ENCODE results near the gene USP43. TPM values are rescaled to one million over a fixed set of nuclear protein-coding genes. Genes with fewer than 3 reads are reported as not detected.

USP43 gene
- total RNA-seq, 1 donor from 2014 or later: 0.09 TPM

DNA sequence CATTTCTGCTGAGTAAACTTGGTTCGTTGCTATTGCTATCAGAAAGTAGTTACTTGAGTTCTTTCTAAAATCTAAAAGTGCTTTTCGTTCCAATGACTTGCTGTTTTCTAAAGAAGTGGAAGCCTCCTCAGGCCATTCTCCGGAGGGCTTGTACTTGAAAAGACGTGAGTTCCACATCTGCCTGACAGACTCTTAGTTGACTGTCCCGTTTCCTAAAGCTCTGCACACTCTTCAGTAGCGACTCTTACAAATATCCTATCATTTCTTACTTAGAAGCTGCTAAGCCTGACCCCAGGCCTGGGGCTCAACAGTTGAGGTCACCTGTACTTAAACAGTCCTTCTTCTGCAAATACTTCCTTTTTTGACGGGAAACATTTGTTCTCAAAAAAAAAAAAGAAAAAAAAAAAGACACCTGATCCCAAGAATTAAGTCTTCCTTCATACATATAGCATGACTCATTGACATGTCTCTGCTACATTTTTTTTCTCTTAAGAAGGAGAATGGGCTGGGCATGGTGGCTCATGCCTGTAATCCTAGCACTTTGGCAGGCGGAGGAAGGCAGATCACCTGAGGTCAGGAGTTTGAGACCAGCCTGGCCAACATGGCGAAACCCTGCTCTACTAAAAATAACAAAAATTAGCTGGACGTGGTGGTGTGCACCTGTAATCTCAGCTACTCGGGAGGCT is 84.6 kb downstream of the USP43 start:
- Mint-ChIP-seq H3K4me1 (ENCODE audit: low read depth) (no peaks in the 10 kb centered on the region), H3K9me3 (no peaks in the 10 kb centered on the region), H3K27ac (no peak overlapping the region), H3K36me3 (ENCODE audit: low read depth) (no peaks in the 10 kb centered on the region), H3K4me3 (ENCODE audit: low read depth) (no peak overlapping the region), H3K27me3 (ENCODE audit: low read depth) (peaks cover 2% of the 10 kb centered on the region)
- intact Hi-C loops (cut with micrococcal nuclease): loop anchor here (2.0 kb wide), 1 partner anchor 39 kb away; no protein-coding TSS in a partner anchor
- DNase-seq (ENCODE audit: low spot score): no peak

DNA sequence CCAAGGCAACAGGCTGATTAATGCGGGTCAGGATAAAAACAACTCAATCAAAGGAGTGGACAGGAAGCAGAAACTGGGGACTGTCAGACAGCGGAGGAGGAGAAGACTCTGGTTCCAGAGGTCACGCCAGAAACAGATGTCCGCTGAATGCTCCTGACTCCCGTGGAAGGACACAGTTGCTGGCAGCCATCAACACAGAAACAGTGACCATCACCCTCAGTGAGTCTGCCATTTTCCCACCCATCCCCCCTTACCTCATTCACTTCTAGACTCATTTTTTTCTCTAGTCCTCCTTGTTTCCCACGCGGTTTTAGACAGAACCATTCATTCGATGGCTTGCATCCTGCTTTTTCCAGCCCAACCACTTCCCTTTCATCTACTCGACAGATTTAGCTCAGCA is 105.2 kb downstream of the USP43 start:
- no peak overlapping the region for H3K27ac Mint-ChIP-seq
- intact Hi-C loops (cut with micrococcal nuclease): no loop called here

DNA sequence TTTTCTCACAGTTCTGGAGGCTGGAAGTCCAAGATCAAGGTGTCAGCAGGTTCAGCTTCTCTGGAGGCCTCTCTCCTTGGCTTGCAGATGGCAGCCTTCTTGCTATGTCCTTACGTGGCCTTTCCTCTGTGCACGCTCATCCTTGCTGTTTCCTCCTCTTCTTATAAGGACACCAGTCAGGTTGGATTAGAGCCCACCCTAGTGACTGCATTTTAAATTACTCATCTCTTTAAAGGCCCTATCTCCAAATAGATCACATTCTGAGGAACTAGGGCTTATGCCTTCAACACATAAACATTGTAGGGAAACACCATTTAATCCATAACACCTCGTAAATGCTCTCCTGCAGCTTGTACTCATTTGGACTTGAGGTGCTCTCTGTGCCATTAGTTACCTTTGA is 109.8 kb downstream of the USP43 start:
- Mint-ChIP-seq H3K9me3 (no peaks in the 10 kb centered on the region), H3K4me1 (ENCODE audit: low read depth) (no peaks in the 10 kb centered on the region), H3K27ac (no peak overlapping the region), H3K27me3 (ENCODE audit: low read depth) (peaks cover 4% of the 10 kb centered on the region), H3K4me3 (ENCODE audit: low read depth) (no peak overlapping the region), H3K36me3 (ENCODE audit: low read depth) (no peaks in the 10 kb centered on the region)
- intact Hi-C loops (cut with micrococcal nuclease): no loop called here
- DNase-seq (ENCODE audit: low spot score): no peak

More for the DNA sequence above, 105.2 kb downstream of the USP43 start:
- H3K4me1 Mint-ChIP-seq (ENCODE audit: low read depth): no peaks in the 10 kb centered on the region
- peaks cover 9% of the 10 kb centered on the region for H3K27me3 Mint-ChIP-seq (ENCODE audit: low read depth)
- DNase-seq (ENCODE audit: low spot score): no peak
- H3K4me3 Mint-ChIP-seq (ENCODE audit: low read depth): no peak overlapping the region
- H3K9me3 Mint-ChIP-seq: no peaks in the 10 kb centered on the region
- H3K36me3 Mint-ChIP-seq (ENCODE audit: low read depth): no peaks in the 10 kb centered on the region

DNA sequence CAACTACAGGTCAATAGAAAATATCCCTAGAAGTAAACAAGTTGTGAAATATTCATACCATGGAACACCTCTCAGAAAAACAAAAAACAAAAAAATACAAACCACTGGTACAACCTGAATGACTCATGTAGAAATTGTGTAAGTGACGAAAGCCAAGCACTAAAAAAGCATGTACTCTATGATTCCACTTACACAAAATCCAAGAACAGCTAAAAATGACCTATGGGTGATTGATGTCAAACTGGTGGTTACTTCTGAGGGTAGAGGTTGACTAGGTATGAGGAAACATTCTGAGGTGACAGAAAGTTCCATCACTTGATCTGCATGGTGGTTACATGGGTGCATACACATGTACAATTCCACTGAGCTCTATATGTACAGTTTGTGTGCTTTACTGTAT is 114.9 kb downstream of the USP43 start:
- H3K4me3 Mint-ChIP-seq (ENCODE audit: low read depth): no peak overlapping the region
- peaks cover 13% of the 10 kb centered on the region for H3K4me1 Mint-ChIP-seq (ENCODE audit: low read depth)
- intact Hi-C loops (cut with micrococcal nuclease): no loop called here
- H3K27ac Mint-ChIP-seq: no peak overlapping the region
- no peaks in the 10 kb centered on the region for H3K9me3 Mint-ChIP-seq
- no peak for DNase-seq (ENCODE audit: low spot score)
- no peaks in the 10 kb centered on the region for H3K27me3 Mint-ChIP-seq (ENCODE audit: low read depth)
- H3K36me3 Mint-ChIP-seq (ENCODE audit: low read depth): no peaks in the 10 kb centered on the region

DNA sequence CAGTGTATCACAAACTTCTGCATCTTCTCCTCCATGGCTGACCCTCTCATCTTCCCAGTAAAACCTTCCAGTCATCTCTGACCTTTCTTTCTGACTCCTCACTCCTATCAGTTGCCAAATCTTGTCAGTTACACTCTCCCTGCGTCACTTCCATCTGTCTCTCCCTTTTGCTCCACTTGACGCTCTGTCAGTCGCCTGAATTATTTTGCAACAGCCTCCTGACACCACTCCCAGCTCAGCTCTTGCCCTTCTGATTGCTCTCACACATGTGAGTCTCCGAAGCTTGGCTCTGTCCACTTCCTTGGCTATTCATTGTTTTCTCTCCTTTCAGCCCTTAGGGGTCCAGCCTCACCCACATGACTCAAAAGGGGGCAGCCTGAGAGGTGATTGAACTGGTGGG is 118.3 kb downstream of the USP43 start:
- intact Hi-C loops (cut with micrococcal nuclease): no loop called here
- peak overlapping the region; percentile 39 for H3K27ac Mint-ChIP-seq
- H3K9me3 Mint-ChIP-seq: no peaks in the 10 kb centered on the region
- H3K27me3 Mint-ChIP-seq (ENCODE audit: low read depth): no peaks in the 10 kb centered on the region
- no peak for DNase-seq (ENCODE audit: low spot score)
- peaks cover 13% of the 10 kb centered on the region for H3K4me1 Mint-ChIP-seq (ENCODE audit: low read depth)
- H3K36me3 Mint-ChIP-seq (ENCODE audit: low read depth): no peaks in the 10 kb centered on the region
- H3K4me3 Mint-ChIP-seq (ENCODE audit: low read depth): no peak overlapping the region

DNA sequence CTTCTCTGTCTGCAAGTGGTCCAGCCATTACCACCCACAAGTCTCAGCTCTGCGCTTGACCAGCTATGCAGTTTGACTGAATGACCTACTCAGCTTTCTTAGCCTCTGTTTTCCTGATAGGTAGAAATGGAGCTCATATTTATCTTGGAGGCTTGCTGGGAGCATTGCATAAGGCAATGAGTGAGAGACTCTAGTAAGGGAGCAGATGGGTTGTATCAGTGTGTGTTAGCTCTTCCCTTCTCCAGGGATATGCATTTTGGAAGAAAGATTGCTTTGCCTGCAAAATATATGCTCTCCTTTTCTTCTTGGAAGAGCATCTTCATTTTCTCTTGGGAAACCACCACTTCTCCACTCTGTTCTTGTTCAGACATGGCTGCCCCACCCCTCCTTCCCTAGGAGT is 120.0 kb downstream of the USP43 start:
- H3K27ac Mint-ChIP-seq: no peak overlapping the region
- no peaks in the 10 kb centered on the region for H3K9me3 Mint-ChIP-seq
- no peak for DNase-seq (ENCODE audit: low spot score)
- no peak overlapping the region for H3K4me3 Mint-ChIP-seq (ENCODE audit: low read depth)
- H3K27me3 Mint-ChIP-seq (ENCODE audit: low read depth): no peaks in the 10 kb centered on the region
- no peaks in the 10 kb centered on the region for H3K36me3 Mint-ChIP-seq (ENCODE audit: low read depth)
- intact Hi-C loops (cut with micrococcal nuclease): no loop called here
- H3K4me1 Mint-ChIP-seq (ENCODE audit: low read depth): peaks cover 13% of the 10 kb centered on the region

DNA sequence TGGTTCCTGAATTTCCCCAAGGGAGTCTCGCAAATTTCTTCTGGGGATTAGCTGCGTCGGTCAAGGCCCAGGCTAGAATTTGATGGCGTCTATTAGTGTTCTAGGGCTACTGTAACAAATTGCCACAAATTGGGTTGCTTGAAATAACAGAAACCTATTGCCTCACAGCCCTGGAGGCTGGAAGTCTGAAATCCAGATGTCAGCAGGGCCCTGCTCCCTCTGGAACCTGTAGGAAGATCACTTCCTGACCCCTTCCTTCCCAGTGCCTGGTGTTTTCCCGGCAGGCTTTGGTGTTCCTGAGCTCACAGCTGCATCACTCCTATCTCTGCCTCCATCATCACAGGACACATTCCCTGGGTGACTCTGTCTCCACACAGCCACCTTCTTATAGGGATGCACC is 121.7 kb downstream of the USP43 start:
- Mint-ChIP-seq H3K27ac (no peak overlapping the region), H3K4me1 (ENCODE audit: low read depth) (peaks cover 9% of the 10 kb centered on the region), H3K9me3 (no peaks in the 10 kb centered on the region), H3K36me3 (ENCODE audit: low read depth) (no peaks in the 10 kb centered on the region), H3K4me3 (ENCODE audit: low read depth) (no peak overlapping the region), H3K27me3 (ENCODE audit: low read depth) (no peaks in the 10 kb centered on the region)
- intact Hi-C loops (cut with micrococcal nuclease): no loop called here
- no peak for DNase-seq (ENCODE audit: low spot score)

DNA sequence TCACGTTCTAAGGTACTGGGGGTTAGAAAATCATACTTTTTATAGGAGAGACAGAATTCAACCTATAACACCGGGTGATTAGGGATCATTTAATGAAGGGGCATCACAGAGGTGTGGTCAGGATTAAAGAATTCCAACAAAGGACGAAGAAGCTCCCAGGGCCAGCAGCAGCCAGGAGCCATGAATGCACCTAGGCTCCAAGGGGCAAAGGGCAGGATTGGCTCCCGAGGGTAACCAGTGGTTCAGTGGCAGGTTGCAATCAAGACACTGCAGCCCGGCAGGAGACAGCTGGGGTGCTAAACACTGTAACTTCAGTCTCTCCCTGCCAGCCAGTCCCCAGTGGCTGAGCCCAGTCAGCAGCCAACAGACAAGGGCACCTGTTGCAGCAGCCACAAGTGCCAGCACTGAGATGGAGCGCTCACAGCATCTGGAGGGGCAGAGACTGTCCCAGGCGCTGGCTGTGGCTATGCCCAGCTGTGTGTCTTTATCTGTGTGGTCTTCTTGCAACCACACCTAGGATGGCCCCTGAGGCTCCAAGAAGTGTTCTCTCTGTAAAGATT is 122.2 kb downstream of the USP43 start:
- H3K9me3 Mint-ChIP-seq: no peaks in the 10 kb centered on the region
- no peak for DNase-seq (ENCODE audit: low spot score)
- H3K4me3 Mint-ChIP-seq (ENCODE audit: low read depth): no peak overlapping the region
- H3K27me3 Mint-ChIP-seq (ENCODE audit: low read depth): no peaks in the 10 kb centered on the region
- peaks cover 5% of the 10 kb centered on the region for H3K4me1 Mint-ChIP-seq (ENCODE audit: low read depth)
- no peak overlapping the region for H3K27ac Mint-ChIP-seq
- intact Hi-C loops (cut with micrococcal nuclease): no loop called here
- H3K36me3 Mint-ChIP-seq (ENCODE audit: low read depth): no peaks in the 10 kb centered on the region

DNA sequence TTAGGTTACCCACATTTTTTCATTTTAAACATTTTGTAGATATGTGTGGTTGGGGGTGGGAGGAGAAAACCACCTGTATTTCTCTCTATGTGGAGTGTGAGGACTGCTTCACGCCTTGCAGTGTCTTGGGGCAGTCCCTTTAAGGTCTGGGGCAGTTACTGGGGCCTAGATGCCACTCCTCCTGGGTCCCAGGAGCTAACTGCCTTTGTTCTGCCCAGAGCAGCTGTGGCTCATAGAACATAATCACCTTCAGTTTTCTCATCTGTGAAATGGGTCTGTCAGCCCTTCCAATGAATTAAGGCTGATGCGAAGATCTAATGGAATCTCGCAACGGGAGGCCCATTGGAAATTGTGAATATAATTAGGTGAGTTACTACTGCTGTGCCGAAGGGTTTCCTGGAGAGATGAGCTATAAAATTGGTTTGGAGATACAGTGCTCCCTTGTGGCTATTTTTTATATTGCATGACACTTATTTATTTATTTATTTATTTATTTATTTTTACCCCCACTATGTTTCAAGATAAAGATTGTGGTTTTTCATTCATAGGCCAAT is 123.1 kb downstream of the USP43 start:
- H3K27me3 Mint-ChIP-seq (ENCODE audit: low read depth): no peaks in the 10 kb centered on the region
- no peak for DNase-seq (ENCODE audit: low spot score)
- peaks cover 4% of the 10 kb centered on the region for H3K4me1 Mint-ChIP-seq (ENCODE audit: low read depth)
- intact Hi-C loops (cut with micrococcal nuclease): loop anchor here (2.0 kb wide), 1 partner anchor 40 kb away; no protein-coding TSS in a partner anchor
- no peaks in the 10 kb centered on the region for H3K9me3 Mint-ChIP-seq
- H3K4me3 Mint-ChIP-seq (ENCODE audit: low read depth): no peak overlapping the region
- H3K36me3 Mint-ChIP-seq (ENCODE audit: low read depth): no peaks in the 10 kb centered on the region
- H3K27ac Mint-ChIP-seq: no peak overlapping the region

DNA sequence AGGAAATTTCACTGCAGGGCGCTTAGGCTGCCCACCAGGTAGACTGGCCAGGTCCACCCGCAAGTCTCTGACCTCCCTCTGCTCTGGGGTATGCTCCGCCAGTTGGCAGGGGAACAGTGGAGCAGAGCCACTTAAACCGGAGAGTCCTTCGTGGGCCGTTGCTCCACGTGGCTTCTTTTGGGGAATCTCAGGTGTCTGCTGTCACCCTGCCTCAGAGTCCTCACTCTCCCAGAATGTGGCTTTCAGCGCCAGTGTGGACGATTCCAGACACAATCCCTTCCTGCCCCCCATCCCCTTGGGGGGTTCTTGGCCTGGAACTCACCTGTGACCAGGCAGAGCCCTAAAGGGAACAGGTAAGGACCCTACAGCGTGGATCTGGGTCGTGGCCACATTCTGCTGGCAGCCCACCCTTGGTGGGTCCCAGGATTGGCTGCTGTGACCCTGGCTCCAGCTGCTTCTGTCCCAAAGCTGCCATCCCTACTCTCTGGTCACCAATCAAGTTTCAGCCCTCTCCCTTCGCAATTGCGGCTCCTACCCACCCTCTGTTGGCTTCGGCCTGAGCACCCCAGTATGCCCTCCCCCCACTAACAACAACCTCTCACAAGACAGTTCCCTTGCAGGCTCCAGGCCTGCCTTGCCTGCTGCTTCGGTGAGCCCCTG is 123.8 kb downstream of the USP43 start:
- no peaks in the 10 kb centered on the region for H3K4me1 Mint-ChIP-seq (ENCODE audit: low read depth)
- H3K27me3 Mint-ChIP-seq (ENCODE audit: low read depth): no peaks in the 10 kb centered on the region
- no peaks in the 10 kb centered on the region for H3K9me3 Mint-ChIP-seq
- H3K36me3 Mint-ChIP-seq (ENCODE audit: low read depth): no peaks in the 10 kb centered on the region
- intact Hi-C loops (cut with micrococcal nuclease): loop anchor here (2.0 kb wide), 1 partner anchor 40 kb away; no protein-coding TSS in a partner anchor
- H3K27ac Mint-ChIP-seq: no peak overlapping the region
- H3K4me3 Mint-ChIP-seq (ENCODE audit: low read depth): no peak overlapping the region
- no peak for DNase-seq (ENCODE audit: low spot score)

DNA sequence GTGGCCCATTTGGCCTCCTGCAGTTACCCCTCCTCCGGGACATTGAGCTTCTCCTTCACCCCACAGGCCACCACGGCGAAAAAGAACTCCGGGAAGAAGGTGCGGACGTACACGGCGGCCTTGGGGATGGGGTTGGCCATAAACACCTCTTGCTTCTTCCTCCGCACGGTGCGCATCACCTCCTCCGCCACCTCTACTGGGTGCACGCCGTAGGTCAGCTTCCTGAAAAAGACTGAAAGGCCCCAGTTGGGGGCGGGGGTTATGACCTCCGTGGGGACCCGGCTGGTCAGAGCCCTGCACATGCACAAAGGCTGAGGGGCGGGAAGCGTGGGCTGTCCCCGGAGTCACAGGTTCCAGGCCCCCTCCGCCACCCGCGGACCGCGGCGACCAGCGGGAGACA is 126.1 kb downstream of the USP43 start:
- Mint-ChIP-seq H3K9me3 (no peaks in the 10 kb centered on the region), H3K4me3 (ENCODE audit: low read depth) (no peak overlapping the region), H3K36me3 (ENCODE audit: low read depth) (no peaks in the 10 kb centered on the region), H3K27me3 (ENCODE audit: low read depth) (no peaks in the 10 kb centered on the region), H3K27ac (no peak overlapping the region), H3K4me1 (ENCODE audit: low read depth) (no peaks in the 10 kb centered on the region)
- intact Hi-C loops (cut with micrococcal nuclease): no loop called here
- no peak for DNase-seq (ENCODE audit: low spot score)

DNA sequence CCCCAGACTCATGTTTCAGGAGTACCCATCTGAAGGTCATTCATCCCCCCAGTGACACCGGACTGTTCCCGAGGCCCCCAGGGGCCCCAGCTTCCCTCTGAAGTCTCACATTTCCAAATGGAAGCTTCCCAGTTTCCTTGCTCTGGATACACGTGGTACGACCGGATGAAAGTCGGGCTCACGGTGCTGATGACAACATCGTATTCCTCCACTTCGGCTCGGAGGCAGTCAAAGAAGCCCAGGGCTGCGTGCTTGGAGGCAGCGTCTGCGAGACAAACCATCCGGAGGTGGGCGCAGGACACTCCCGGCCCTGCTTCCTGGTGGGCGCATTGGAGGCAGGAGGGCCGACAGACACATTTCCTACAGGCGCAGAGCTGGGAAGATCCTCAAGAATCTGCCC is 127.3 kb downstream of the USP43 start:
- no peaks in the 10 kb centered on the region for H3K4me1 Mint-ChIP-seq (ENCODE audit: low read depth)
- H3K27ac Mint-ChIP-seq: no peak overlapping the region
- H3K36me3 Mint-ChIP-seq (ENCODE audit: low read depth): no peaks in the 10 kb centered on the region
- no peak overlapping the region for H3K4me3 Mint-ChIP-seq (ENCODE audit: low read depth)
- H3K27me3 Mint-ChIP-seq (ENCODE audit: low read depth): no peaks in the 10 kb centered on the region
- DNase-seq (ENCODE audit: low spot score): no peak
- H3K9me3 Mint-ChIP-seq: no peaks in the 10 kb centered on the region
- intact Hi-C loops (cut with micrococcal nuclease): no loop called here

DNA sequence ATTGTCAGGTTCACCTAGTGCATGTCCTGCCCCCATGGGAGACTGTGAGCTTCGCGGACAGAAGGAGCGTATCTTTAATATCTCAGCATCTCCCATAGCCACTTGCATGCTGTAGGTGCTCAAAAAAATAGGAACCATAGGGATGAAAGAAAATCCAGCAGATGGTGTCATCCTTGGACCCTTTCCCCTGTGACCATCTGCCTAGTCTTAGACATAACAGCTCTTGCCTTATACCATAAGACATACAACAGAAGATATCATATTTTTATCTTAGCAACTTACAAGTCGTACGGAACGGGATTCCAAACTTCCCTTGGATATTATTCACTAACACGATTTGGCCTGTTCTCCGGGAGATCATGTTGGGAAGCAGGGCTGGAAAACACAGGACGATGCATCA is 131.6 kb downstream of the USP43 start:
- Mint-ChIP-seq H3K27ac (no peak overlapping the region), H3K4me3 (ENCODE audit: low read depth) (no peak overlapping the region), H3K9me3 (no peaks in the 10 kb centered on the region), H3K27me3 (ENCODE audit: low read depth) (no peaks in the 10 kb centered on the region), H3K4me1 (ENCODE audit: low read depth) (no peaks in the 10 kb centered on the region), H3K36me3 (ENCODE audit: low read depth) (no peaks in the 10 kb centered on the region)
- intact Hi-C loops (cut with micrococcal nuclease): no loop called here
- no peak for DNase-seq (ENCODE audit: low spot score)

Measured in activated T-helper 2 cell treated with anti-CD3 and anti-CD28 coated beads, Interferon-gamma antibody, Interleukin-2, Interleukin-4, amounts not matched to agents 10 μg/mL and 5 μg/mL and 100 μg/mL, durations not matched to agents 14 hours and 24 hours and 36 hours (primary cell).